Stimulated activated CD4-positive, alpha-beta T cell treated with anti-CD3 and anti-CD28 coated beads, TNF-alpha, amount 100 ng/mL, for 1 hour (primary cell): ENCODE results near the gene PLA2G5.
"Not testable (repeated sequence)": the region's sequence is repeated elsewhere in the genome, so short reads cannot be mapped to it uniquely, and the experiment has no call there.

ENCODE experiments used
- DNase-seq, 3 donors: peaks; one replicate each; pipeline ENCODE4 v3.0.0-alpha.2; 2020; ENCODE audit warnings: low read depth in 3 of 3, low spot score in 1 of 3

The PLA2G5 gene

DNA sequence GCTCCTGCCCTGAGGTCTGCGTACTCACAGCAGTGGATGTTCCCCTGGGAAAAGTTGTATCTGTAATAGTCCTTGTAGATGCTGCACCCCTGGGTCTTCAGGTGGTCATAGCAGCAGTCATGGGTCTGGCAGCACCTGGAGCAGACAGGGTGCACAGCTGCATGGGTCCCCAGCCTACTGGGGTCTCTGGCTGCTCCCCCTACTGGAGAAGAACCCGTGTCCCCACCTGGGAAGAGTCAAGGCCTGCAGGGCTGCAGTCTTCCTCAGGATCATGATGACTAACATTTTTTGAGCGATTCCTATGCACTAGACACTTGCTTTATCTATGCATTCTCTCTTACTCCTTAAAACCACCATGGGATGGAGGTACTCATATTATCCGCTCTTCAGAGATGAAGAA is 45.5 kb downstream of the PLA2G5 start:
- DNase-seq: no peak

DNA sequence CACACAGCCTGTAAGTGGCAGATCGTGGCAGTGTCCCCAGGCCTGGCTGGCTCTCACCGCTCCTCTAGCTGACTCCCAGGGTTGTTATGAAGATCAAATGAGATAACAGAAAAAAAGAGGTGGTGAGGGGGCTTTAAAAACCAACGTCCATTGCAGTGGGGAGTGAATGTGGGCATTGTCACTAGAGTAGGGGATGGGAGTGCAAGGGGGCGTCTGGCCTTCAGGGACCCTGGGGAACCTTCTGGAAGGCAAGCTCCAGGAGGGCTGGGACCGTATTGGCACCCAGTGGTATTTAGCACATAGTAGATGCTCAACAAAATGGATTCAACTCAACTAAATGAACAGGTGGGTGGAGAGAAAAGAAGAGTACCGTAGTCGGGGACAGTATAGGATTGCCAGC is 45.9 kb downstream of the PLA2G5 start:
- DNase-seq: no peak

DNA sequence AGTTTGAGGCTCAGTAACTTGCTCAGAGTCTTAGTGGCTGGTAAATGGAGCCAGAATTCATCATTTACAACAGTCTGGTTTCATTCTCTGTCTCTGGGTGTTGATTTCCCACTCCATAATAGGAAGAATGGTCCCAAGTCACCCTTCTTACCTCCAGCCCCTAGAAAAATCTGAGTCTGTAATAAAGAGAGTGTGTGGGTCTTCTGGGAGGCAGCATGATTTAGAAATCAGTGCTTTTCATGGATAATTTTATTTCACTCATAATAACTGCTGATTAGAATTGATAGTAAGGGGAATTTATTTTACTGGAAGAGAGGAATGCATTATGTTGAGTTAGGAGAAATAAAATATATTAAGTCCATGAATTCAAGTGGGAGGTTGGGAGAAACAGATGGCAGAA is 47.2 kb downstream of the PLA2G5 start:
- no peak for DNase-seq

DNA sequence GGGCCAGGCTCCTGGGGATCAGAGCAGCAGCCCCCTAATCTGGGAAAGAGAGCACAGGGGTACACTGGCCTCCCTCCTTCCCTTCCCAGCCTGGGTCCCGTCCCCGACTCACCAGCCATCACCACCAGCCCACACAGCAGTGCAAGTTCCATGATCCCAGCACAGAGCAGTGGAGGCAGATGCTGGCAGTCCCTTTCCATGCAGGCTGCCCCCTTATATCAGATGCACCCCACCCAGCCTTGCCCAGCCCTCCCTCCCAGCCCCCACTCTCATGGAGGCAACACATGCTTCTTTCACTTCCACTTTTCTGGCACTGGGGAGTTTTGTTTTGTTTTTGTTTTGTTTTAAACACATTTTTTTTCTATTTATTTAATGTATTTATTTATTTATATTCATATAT is 49.4 kb downstream of the PLA2G5 start, which contains the start of gene PLA2G2D:
TSS of gene PLA2G2D (minus strand) at position 190 of the 400 bp plus-strand sequence. CDS start at position 152, 38 bp downstream.
- no peak for DNase-seq

DNA sequence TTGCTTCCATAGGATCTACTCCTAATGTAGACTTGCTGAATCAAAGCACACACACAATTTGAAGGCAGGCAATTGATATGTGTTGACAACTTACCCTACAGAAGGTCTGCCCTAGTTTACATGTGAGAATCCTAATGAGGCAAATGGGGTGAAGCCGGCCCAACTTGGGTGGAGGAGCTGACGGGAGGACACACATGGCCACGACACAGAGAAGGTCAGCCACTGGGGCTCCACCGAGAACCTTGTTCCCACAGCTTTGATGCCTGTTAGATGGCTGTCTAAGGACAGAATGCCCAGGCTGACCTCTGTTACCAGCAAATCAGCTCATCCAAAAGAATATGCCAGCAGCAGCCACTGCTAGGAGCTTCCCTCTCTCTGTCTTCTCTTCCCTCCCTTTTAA is 50.8 kb downstream of the PLA2G5 start:
- no peak for DNase-seq

DNA sequence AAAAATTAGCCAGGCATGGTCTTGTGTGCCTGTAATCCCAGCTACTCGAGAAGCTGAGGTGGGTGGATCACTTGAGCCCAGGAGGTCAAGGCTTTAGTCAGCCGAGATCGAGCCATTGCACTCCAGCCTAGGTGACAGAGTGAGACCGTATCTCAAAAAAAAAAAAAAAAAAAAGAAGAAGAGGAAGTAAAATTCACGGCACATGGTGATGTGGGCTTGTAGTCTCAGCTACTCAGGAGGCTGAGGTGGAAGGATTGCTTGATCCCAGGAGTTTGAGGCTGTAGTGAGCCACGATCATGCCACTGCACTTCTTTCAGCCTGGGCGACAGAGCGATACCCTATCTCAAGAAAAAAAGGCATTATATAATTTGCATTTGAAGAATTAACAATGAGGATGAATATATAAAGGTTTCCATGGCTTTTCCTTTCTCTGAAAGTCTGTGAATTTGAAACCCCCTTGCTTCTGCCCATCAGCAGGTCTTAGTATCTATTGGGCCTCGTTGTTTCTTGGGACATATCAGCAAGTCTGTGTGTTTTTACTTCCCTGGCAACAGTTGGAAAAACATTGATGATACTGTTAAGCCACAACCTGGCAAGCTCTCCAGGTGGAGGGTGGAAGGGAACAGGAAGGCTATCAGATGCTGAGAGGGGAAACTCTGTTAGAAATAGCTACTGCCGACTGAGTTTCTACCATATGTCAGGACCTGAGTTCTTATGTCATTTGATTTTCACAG is 53.9 kb downstream of the PLA2G5 start:
- DNase-seq: no peak

DNA sequence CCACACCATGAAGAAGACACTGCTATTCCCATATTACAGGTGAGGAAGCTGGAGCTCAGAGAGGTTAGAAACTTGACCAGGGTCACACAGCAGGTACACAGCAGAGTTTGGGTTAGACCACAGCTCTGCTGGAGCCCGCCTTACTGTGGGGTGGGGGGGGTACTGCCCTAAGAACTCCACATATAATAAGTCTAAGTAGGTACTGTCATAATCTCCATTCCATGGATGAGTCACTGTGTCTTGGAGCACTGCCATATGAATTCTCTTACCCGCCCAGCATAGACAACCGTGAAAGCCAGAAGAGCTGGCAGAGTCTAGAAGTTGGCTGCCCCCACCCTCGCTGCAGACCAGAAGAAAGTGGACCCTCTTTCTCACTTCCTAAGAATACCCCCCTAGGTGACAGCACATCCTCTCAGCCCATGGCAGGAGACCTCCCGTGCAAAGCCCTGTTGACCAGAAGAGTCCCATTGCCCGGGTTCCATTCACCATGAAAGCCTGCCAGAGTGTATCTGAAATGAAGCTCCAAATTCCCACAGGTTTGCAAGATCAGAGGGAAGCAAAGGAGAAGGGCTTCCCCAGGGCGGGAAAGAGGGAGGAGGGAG is 54.6 kb downstream of the PLA2G5 start:
- no peak for DNase-seq

DNA sequence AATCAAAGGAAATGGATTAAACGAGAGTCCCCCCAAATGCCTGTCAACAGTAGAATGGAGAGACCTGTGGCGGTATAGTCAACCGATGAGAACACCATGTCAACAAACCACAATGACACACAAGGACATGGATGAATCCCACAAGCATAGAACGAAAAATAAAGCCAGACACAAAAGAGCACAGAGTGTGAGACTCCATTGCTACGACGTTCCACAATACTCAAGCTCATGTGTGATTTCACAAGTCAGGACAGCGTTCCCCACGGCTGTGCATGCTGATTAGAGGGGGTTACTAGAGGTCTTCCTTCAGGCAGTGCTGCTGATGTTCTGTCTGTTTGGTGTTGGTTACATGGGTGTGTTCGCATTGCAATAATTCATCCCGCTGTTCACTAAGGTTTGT is 55.1 kb downstream of the PLA2G5 start:
- no peak for DNase-seq

DNA sequence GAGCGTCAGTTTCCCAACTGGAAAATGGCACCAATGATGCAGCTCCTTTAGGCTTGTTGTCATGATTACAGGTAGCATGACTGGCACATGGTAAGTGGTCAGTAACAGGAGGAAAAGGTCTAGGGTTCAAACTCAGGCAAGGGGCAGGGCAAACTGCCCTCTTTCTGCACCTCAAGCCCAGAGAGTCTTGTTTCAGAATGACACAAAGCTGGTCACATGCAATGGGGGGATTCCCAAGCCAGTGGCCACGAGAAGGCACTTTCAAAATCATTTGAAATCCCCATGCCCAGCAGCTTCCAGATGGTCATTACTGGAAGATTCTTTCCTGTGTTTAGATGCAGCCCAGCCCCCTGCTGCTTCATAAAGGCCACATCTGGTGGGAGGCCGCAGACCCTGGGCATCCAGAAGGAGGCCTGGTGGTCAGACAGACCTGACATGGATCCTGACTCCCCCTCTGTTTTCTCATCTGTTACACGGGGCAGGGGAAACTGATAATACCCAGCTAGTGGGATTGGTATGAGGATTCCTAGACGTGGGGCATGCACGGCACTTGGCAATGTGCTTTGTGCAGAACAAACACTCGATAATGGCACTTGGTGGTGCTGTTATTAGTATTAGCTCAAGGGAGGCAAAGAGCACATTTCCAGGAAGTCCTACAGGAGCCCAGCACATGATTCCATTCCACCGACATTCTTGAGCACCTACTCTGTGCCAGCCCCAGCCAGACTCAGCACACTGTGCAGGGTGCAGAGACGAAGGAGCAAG is 56.2 kb downstream of the PLA2G5 start:
- DNase-seq: no peak

DNA sequence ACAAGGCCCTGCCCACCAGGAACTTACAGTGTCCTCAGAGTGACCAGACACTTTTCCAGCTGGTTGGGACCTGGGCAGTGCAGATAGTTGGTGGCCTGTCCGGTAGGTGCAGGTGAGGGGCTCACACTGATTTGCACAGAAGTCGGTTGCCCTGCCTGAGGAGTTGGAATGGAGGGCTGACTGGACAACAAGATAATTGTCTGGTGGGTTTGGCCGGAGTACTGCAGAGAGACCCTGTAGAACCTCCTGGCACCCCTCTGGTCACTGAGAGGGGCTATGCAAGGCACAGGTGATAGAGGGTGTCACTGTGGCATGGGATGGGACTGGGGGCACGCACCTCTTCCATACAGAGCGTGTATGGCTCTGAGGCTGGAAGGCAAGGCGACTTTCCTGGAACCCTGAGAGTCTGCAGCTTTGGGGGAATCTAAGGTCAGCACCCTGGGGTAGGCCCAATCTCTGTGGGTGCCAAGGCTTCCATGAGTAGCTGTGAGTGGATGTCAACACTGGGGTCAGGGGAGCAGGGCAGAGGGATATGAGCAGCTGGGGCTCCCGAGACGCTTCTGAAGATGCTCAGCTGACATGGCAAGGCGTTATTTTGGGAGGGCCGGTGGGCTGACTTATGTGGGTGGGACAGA is 56.9 kb downstream of the PLA2G5 start:
- DNase-seq: no peak

DNA sequence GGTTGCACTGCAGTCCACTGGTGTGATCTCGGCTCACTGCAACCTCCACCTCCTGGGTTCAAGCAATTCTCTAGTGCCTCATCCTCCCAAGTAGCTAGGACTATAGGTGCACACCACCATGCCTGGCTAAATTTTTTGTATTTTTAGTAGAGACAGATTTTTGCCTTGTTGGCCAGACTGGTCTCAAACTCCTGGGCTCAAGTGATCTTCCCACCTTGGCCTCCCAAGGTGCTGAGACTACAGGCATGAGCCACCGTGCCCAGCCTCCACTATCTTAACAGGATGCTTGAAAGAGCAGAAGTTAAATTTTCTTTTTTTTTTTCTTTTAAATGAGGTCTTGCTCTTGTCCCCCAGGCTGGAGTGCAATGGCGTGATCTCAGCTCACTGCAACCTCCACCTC is 60.5 kb downstream of the PLA2G5 start:
- not testable (repeated sequence) for DNase-seq

DNA sequence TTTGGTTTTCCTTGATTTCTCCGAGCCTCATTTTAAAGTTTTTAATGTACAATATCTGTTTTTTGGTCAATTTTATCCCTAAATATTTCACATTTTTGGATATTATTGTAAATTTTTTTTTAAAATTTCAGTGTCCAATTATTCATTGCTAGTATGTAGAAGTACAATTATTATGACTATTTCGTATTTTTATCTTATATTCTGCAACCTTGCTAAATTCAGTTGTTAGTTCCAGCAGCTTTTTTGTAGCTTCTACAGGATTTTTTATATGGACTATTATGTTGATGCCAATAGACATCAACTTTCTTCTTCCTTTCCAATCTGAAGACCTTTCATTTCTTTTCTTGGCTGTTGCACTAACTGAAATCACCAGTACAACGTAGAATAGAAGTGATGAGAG is 65.0 kb downstream of the PLA2G5 start:
- no peak for DNase-seq

DNA sequence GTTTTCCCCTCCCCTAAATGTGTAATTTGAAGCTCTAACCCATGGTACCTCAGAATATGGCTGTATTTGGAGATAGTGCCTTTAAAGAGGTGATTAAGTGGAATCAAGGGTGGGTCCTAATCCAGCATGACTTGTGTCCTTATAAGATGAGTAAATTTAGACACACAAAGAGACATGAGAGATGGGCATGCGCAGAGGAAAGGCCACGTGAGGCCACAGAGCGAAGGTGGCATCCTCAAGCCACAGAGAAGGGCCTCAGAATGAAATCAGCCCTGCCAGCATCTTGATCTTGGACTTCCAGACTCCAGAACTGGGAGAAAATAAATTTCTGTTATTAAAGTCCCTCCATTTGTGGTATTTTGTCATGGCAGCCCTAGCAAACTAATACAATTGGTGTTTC is 66.3 kb downstream of the PLA2G5 start:
- DNase-seq: no peak

DNA sequence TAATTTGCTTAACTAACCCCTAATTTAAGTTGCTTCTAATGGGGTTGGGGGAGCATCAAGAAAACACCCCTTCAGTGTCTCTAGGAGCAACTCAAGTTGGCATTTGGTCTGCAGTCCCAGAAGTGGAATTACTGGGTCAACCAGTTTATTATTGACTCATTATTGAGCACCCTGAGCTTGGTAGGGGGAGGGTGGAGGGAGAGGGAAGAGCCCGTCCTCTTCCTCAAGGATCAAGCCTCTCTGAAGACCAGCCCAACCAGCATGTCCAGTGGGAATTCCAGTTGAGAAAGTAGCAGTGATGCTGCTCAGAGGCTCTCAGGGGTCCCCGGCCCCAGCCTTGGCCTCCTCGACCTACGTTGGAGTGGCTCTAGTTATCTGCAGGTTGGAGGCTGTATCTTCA is 67.1 kb downstream of the PLA2G5 start:
- DNase-seq: no peak

DNA sequence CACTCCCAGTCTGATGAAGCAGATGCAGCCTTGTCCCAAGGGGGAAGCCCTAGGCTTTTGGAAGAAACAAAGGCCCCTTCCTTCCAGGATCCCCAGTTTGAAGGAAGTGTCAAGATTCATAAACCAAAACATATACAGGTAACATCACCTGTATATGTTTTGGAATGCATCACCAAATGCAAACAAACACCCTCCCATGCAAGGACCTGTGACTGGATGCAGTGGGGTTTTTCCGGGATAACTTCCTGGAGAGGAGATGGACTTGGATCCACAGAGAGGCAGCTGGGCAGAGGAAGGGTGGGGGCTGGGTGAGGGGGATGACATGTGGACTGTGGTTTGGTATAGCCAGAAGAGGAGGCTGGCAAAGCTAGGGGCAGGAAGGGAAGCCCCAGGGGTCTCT is 67.6 kb downstream of the PLA2G5 start:
- no peak for DNase-seq

DNA sequence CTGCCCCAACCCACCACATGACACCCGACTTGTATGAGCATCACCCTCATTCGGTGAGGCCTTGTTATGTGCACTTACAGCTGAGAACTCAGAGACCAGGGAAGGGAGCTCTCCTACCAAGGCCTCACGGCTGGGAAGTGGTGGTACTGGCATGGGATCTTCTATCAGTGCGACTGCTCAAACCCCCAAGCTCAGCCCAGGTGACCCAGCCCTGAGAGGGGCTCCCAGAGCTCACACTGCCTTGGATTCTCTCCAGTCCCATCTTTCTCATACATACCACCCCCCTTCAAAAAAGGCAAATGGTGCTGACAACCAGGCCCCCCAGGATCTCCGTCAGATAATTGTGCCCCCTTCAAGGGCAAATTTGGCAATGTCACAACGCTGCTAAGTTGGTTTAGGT is 68.4 kb downstream of the PLA2G5 start:
- no peak for DNase-seq

DNA sequence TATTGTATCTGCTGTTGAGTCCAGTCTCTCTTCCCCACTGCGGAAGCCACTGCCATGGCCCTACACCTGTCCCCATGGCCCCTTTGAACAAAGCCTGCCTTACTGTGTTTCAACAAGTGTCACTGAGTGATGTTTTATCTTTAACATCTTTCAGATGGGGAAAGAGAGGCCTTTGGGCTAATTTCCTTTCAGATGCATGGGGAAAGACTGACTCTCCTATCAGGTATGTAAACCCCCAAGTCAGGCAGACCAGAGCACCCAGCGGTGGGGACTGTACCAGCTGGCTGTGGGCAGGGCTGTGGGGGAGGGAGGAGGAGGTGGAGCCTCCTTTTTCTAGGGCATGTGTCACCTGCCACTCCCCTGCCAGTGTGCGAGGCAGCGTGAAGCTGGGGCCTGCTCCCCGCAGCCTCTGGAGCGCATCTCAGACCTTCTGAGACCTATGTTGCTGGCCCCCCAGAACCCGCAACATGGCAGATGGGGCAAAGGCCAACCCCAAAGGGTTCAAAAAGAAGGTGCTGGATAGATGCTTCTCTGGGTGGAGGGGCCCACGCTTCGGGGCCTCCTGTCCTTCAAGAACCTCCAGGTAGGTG is 69.1 kb downstream of the PLA2G5 start, which contains the start of gene PLA2G2F:
TSS of gene PLA2G2F (plus strand) at position 363 of the 590 bp plus-strand sequence. CDS start at position 468, 105 bp downstream.
- no peak for DNase-seq

DNA sequence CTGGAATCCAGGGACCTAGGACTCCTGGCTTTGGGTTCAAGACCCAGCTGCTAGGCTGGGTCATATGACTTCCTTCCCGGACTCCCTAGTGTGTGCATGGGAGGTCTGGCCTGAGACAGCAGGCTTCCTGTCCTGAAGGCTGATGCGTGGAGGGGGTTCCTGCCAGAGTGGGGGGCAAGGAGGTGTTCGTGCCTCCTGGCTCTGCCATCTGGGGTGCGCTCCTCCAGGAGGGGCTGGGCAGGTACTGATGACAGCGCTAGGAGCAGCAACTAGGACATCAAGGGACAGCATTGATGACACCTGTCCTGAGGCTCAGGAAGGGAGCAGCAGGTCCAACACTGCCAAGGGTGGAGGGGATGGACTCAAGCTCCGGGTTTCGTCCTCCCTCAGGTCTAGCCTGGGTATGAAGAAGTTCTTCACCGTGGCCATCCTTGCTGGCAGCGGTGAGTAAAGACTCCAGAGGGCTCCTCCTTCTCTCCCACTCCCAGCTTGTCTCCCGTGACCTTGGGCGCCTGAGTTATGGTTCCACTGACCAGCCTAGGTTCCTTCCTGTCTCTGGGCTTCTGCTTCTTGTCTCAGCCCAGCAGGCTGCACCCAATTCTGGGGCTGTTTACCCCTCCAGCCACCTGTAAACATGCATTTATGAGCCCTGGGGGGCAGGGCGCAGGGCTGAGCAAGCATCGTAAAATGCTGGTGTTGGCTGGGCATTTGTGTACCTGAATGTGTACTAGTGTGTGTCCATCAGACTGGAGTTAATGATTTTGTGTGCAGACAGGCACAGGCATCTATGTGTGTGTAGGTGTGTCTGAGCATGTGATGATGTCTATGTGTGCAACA is 70.0 kb downstream of the PLA2G5 start:
- DNase-seq: no peak

DNA sequence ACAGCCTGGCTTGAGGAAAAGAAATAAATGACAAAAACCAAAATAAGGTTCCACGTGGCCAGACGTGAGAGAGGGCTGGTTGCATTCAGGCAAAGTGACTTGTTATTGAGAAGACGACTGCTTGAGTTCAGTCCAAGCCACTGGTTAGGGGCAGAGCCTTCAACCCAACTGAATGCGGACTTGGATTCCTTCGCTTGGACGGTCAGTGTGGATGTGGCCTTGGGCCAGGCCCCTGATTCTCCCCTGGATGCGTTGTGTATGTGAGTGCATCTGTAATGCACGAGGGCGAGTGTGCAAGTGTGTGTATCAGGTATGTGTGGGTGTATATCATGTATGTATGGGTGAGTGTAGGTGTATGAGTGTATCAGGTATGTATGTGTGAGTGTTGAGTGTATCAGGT is 71.0 kb downstream of the PLA2G5 start:
- DNase-seq: no peak

DNA sequence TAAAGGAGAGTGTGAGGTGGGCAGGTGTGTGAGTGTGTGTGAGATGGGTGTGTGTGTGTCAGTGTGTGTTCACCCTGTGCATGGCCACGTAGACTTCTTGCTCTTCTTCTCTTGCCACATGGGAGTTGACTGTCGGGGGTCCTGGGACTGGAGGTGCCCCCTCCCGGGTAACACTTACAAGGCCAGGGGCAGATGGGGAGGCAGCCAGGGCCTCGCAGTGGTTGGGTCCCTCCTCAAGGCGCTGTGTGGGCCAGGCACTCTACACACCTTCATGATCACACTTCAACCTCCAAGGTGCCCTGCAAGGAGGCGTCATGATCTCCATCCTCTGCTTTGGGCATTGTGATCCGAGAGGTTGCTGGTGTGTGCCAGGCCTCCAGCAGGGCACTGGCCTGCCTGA is 71.5 kb downstream of the PLA2G5 start:
- no peak for DNase-seq
